Psoas muscle (tissue), 8 donors: Measurements from ENCODE around the gene HMGN4. TPM values are rescaled to one million over a fixed set of nuclear protein-coding genes. Genes with fewer than 3 reads are reported as not detected.

ENCODE experiments used
- ATAC-seq, 4 donors: fragments of 200-7000 bp; cut with Tn5 transposase; one replicate each; pipeline ENCODE4 v1.9.1; 2020; ENCODE audit warnings: moderate library complexity in 3 of 4, mild to moderate bottlenecking in 2 of 4
- DNase-seq, 2 donors: peaks; one replicate each; pipeline ENCODE4 v3.0.0-alpha.2; 2020
- H3K27ac ChIP-seq: fragments of 200-600 bp; one replicate; pipeline ENCODE4 v1.8.0; 2022
- H3K27me3 ChIP-seq, 3 donors: fragments of 200-600 bp in 1 of 3; one replicate each; pipeline versions ENCODE4 v1.6.1 to v1.8.0; 2013 to 2022; ENCODE audit warnings: low read length in 2 of 3, mild to moderate bottlenecking in 2 of 3, moderate library complexity in 1 of 3; ENCODE audit not compliant: insufficient read depth in 3 of 3
- H3K36me3 ChIP-seq, 2 donors: fragments of 200-600 bp in 1 of 2; one replicate each; pipeline versions ENCODE4 v1.6.1 to v1.8.0; 2013 to 2022; ENCODE audit warnings: low read depth in 1 of 2, mild to moderate bottlenecking in 1 of 2, moderate library complexity in 1 of 2; ENCODE audit not compliant: insufficient read depth in 1 of 2
- H3K4me1 ChIP-seq: fragments of 200-600 bp; one replicate; pipeline ENCODE4 v1.8.0; 2022
- H3K4me3 ChIP-seq: fragments of 200-600 bp; one replicate; pipeline ENCODE4 v1.8.0; 2022; ENCODE audit warnings: mild to moderate bottlenecking
- H3K9me3 ChIP-seq: fragments of 200-600 bp; one replicate; pipeline ENCODE4 v1.8.0; 2022
- WGBS, 3 donors: extraction: QIAGEN DNeasy Blood & Tissue Kit; methylation state at CpG; one replicate each; pipeline versions ENCODE4 v1.1.6 to v1.1.7; 2013; 5-methylcytosine and 5-hydroxymethylcytosine counted together
- intact Hi-C, 2 donors: fragments of 100-400 bp; cut with DNase I; formaldehyde crosslinking; loops; one replicate each; pipeline versions ENCODE4 v1.11.0 to v1.14.2; 2022
- polyA plus RNA-seq, 3 donors: library from polyadenylated mRNA; stranded (reverse); fragments of 200-250 nt; gene quantifications; one replicate each; pipeline ENCODE4 v1.2.3, GENCODE V29; 2013
- total RNA-seq, 4 donors: library from RNA; stranded (reverse); fragmentation: NEBNext Ultra II Directional in 2 of 4; extraction: Animal tissue kit (Norgen Biotek cat#: 25700) in 2 of 4; gene quantifications; one replicate each; pipeline versions ENCODE4 v1.2.1 to v1.2.4, GENCODE V29; 2021 to 2023
- TF ChIP-seq, protein P1 (sequence below): fragments of 200-600 bp; IDR thresholded peaks from one replicate; pipeline ENCODE4 v1.8.0; 2022; ENCODE audit warnings: antibody characterized with exemption
- donor health status: healthy with polysubstance abuse.
- donor health status: DM: no; HTN: no; CAD: no; lungs with moderate emphysema.
- donor health status: Bipolar disorder and iron deficiency.
- donor health status: healthy.
- donor health status: DM: yes; HTN: yes; CAD: no.
- donor health status: DM: no; HTN: no; CAD: no.
- donor health status: DM: no; HTN: no; CAD: no.
- donor health status: DM: yes; HTN: yes; CAD: no.

The HMGN4 gene
- total and polyA plus RNA-seq, 7 donors, result 15.5 to 63.9 (median 29.7) TPM

DNA sequence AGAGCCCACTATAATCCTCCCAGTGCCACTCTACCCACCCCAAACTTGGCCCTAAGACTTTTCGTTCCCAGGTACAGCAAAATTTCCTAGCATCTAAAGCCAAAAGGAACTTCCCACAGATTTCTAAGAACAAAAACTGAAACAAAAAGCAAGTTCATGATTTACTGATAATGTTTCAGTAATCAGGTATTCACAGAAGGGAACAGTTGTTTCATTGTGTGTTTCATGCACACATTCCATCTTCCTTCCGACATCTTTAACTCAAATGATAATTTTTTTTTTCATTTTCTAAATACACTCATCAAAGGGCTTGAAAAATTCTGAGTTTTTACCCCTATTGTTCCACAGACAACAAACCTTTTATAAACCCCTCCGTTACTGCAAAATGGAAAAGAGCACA is 44.0 kb upstream of the HMGN4 start:
- H3K36me3 ChIP-seq, result no peaks in the 10 kb centered on the region
- no peak overlapping the region for H3K27ac ChIP-seq
- TF ChIP-seq, protein P1, sequence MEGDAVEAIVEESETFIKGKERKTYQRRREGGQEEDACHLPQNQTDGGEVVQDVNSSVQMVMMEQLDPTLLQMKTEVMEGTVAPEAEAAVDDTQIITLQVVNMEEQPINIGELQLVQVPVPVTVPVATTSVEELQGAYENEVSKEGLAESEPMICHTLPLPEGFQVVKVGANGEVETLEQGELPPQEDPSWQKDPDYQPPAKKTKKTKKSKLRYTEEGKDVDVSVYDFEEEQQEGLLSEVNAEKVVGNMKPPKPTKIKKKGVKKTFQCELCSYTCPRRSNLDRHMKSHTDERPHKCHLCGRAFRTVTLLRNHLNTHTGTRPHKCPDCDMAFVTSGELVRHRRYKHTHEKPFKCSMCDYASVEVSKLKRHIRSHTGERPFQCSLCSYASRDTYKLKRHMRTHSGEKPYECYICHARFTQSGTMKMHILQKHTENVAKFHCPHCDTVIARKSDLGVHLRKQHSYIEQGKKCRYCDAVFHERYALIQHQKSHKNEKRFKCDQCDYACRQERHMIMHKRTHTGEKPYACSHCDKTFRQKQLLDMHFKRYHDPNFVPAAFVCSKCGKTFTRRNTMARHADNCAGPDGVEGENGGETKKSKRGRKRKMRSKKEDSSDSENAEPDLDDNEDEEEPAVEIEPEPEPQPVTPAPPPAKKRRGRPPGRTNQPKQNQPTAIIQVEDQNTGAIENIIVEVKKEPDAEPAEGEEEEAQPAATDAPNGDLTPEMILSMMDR, result no peak
- intact Hi-C loops, result no loop called here
- H3K27me3 ChIP-seq, result no peaks in the 10 kb centered on the region
- no peaks in the 10 kb centered on the region for H3K4me1 ChIP-seq
- WGBS, 3 donors, result 86 to 88% (median 88%) methylated on average over 3 of the region's 3 CpGs
- no peaks in the 10 kb centered on the region for H3K9me3 ChIP-seq
- DNase-seq (no peak), ATAC-seq (no peak)
- H3K4me3 ChIP-seq, result no peak overlapping the region

GRCh38 chr6:26495281-26495680 is 42.9 kb upstream of the HMGN4 start:
- TF ChIP-seq, protein P1, result no peak
- H3K27ac ChIP-seq, result no peak overlapping the region
- H3K4me1 ChIP-seq, result no peaks in the 10 kb centered on the region
- ATAC-seq (no peak), DNase-seq (no peak)
- no peaks in the 10 kb centered on the region for H3K27me3 ChIP-seq
- H3K9me3 ChIP-seq, result no peaks in the 10 kb centered on the region
- no peak overlapping the region for H3K4me3 ChIP-seq
- WGBS, 3 donors, result 57 to 67% (median 63%) methylated on average over 1 of the region's 1 CpG
- H3K36me3 ChIP-seq, result no peaks in the 10 kb centered on the region
- intact Hi-C loops, result no loop called here

DNA sequence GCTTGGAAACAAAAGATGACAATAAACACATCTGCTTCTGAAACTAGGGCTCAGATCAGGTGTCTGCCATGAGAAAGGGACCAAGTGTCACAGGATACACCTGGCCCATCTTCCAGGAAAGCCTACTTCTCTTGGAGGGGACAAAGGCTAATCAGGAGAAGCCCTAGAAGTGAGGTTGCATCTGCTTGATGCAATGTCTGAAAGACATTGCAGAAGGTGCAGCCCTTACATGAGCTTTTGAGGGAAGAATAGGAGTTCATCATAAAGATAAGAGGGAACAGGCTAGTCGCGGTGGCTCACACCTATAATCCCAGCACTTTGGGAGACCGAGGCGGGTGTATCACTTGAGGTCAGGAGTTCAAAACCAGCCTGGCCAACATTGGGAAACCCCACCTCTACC is 40.6 kb upstream of the HMGN4 start:
- TF ChIP-seq, protein P1, result no peak
- Histone ChIP-seq H3K4me1 (no peaks in the 10 kb centered on the region), H3K4me3 (no peak overlapping the region), H3K9me3 (no peaks in the 10 kb centered on the region), H3K36me3 (no peaks in the 10 kb centered on the region), H3K27me3 (peaks cover 0 to 20% (median 6%) of the 10 kb centered on the region in 3 donors), H3K27ac (no peak overlapping the region)
- 81 to 96% (median 86%) methylated on average over 4 of the region's 4 CpGs for WGBS, 3 donors
- ATAC-seq (no peak), DNase-seq (no peak)
- intact Hi-C loops, result no loop called here

- H3K27ac ChIP-seq, result no peak within 1 kb of the TSS
- 62 to 69% (median 66%) methylated on average over 2 of the region's 2 CpGs for WGBS, 3 donors
- intact Hi-C loops, result no loop called here
- H3K27me3 ChIP-seq, result peaks cover 0 to 27% (median 6%) of the 10 kb centered on the region in 3 donors
- H3K9me3 ChIP-seq, result no peaks in the 10 kb centered on the region
- no peaks in the 10 kb centered on the region for H3K4me1 ChIP-seq
- no peaks in the 10 kb centered on the region for H3K36me3 ChIP-seq
- ATAC-seq (no peak), DNase-seq (no peak)
- no peak within 1 kb of the TSS for H3K4me3 ChIP-seq
- TF ChIP-seq, protein P1, result no peak
Measured at GRCh38 chr6:26500102-26500501, 38.1 kb upstream of the HMGN4 start, which contains the start of gene BTN1A1. BTN1A1 (plus strand) TSS chr6:26500303; CDS start chr6:26501287, 984 bp downstream.

- ATAC-seq (peak in 3 of 4 donors; percentile 17 to 51 (median 22)), DNase-seq (peak; percentile 23 to 58)
- Histone ChIP-seq H3K4me3 (peak overlapping the region; percentile 56), H3K4me1 (no peaks in the 10 kb centered on the region), H3K27me3 (peaks cover 0 to 29% (median 6%) of the 10 kb centered on the region in 3 donors), H3K27ac (no peak overlapping the region), H3K36me3 (no peaks in the 10 kb centered on the region), H3K9me3 (no peaks in the 10 kb centered on the region)
- TF ChIP-seq, protein P1, result no peak
- 3 to 7% (median 6%) methylated on average over 49 of the region's 49 CpGs for WGBS, 3 donors
- intact Hi-C loops, result no loop called here
Measured at GRCh38 chr6:26501482-26501986, 36.6 kb upstream of the HMGN4 start.
